ENCODE measurements around the gene ADCY2.

DNA sequence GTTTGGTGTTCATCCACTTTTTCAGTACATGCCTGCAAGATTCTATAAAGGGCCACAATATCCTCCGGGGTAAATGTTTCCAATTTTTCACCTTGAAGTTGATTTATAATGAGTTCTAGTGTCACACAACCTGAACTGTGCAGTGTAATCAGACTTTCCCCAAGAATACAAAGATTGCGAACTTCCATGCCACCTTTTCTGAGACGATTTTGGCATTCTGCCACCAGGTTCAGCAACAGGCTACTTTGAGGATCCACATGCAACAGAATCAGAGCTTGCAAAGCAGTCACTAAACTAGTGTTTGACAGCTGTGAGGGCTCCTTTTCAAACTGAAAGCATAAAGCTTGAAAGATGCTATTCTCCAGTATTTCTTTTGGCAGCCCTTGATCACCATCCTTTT is 471.3 kb downstream of the ADCY2 start:
- TF ChIP-seq, protein P1, sequence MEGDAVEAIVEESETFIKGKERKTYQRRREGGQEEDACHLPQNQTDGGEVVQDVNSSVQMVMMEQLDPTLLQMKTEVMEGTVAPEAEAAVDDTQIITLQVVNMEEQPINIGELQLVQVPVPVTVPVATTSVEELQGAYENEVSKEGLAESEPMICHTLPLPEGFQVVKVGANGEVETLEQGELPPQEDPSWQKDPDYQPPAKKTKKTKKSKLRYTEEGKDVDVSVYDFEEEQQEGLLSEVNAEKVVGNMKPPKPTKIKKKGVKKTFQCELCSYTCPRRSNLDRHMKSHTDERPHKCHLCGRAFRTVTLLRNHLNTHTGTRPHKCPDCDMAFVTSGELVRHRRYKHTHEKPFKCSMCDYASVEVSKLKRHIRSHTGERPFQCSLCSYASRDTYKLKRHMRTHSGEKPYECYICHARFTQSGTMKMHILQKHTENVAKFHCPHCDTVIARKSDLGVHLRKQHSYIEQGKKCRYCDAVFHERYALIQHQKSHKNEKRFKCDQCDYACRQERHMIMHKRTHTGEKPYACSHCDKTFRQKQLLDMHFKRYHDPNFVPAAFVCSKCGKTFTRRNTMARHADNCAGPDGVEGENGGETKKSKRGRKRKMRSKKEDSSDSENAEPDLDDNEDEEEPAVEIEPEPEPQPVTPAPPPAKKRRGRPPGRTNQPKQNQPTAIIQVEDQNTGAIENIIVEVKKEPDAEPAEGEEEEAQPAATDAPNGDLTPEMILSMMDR (IDR thresholded peaks at IDR 0.05; ENCODE audit: low read depth, low read length), result no peak
- TF ChIP-seq EZH2phosphoT487 (IDR thresholded peaks at IDR 0.05; ENCODE audit: low read depth), result no peak

Data from OCI-LY3 (cell line).